Nephron (organoid): ENCODE measurements around the gene CARMIL1.

ENCODE experiments used
- H3K27ac Mint-ChIP-seq, 3 experiments: 2 replicates each; pipeline ENCODE4 v1.8.0; 2020; ENCODE audit warnings: mixed read lengths in 3 of 3, mild to moderate bottlenecking in 2 of 3, moderate library complexity in 1 of 3
- H3K27me3 Mint-ChIP-seq: 2 replicates; pipeline ENCODE4 v1.8.0; 2021; ENCODE audit warnings: low read depth, mild to moderate bottlenecking, moderate library complexity, mixed read lengths
- H3K36me3 Mint-ChIP-seq: 2 replicates; pipeline ENCODE4 v1.8.0; 2020; ENCODE audit warnings: low read depth, mixed read lengths
- H3K4me1 Mint-ChIP-seq: 2 replicates; pipeline ENCODE4 v1.8.0; 2020; ENCODE audit warnings: mixed read lengths
- H3K4me3 Mint-ChIP-seq, 3 experiments: 2 replicates each; pipeline ENCODE4 v1.8.0; 2020; ENCODE audit warnings: mild to moderate bottlenecking in 3 of 3, mixed read lengths in 3 of 3, moderate library complexity in 2 of 3
- H3K9me3 Mint-ChIP-seq: 2 replicates; pipeline ENCODE4 v1.8.0; 2020; ENCODE audit warnings: mixed read lengths
- TF ChIP-seq, protein P1 (sequence below), 3 experiments: fragments of 200-600 bp; sonication (generic); IDR thresholded peaks; one replicate each; pipeline ENCODE4 v1.5.0; 2021; ENCODE audit warnings: antibody characterized with exemption in 3 of 3; ENCODE audit not compliant: unreplicated experiment in 3 of 3

The CARMIL1 gene

GRCh38 chr6:25277857-25278256 is 1.3 kb upstream of the CARMIL1 start:
- H3K27ac Mint-ChIP-seq, result peak overlapping the region; percentile 41 to 85 (median 78)
- TF ChIP-seq, protein P1, sequence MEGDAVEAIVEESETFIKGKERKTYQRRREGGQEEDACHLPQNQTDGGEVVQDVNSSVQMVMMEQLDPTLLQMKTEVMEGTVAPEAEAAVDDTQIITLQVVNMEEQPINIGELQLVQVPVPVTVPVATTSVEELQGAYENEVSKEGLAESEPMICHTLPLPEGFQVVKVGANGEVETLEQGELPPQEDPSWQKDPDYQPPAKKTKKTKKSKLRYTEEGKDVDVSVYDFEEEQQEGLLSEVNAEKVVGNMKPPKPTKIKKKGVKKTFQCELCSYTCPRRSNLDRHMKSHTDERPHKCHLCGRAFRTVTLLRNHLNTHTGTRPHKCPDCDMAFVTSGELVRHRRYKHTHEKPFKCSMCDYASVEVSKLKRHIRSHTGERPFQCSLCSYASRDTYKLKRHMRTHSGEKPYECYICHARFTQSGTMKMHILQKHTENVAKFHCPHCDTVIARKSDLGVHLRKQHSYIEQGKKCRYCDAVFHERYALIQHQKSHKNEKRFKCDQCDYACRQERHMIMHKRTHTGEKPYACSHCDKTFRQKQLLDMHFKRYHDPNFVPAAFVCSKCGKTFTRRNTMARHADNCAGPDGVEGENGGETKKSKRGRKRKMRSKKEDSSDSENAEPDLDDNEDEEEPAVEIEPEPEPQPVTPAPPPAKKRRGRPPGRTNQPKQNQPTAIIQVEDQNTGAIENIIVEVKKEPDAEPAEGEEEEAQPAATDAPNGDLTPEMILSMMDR (IDR thresholded peaks at IDR 0.05; ENCODE audit: unreplicated experiment in 3 of 3), result no peak
- no peaks in the 10 kb centered on the region for H3K9me3 Mint-ChIP-seq
- H3K36me3 Mint-ChIP-seq, result no peaks in the 10 kb centered on the region
- peaks cover 29% of the 10 kb centered on the region for H3K4me1 Mint-ChIP-seq
- H3K27me3 Mint-ChIP-seq, result peaks cover 12% of the 10 kb centered on the region
- peak overlapping the region; percentile 91 to 97 (median 96) for H3K4me3 Mint-ChIP-seq

GRCh38 chr6:25278261-25278913 is 787 bp upstream of the CARMIL1 start:
- H3K36me3 Mint-ChIP-seq, result no peaks in the 10 kb centered on the region
- peaks cover 29% of the 10 kb centered on the region for H3K4me1 Mint-ChIP-seq
- peaks cover 12% of the 10 kb centered on the region for H3K27me3 Mint-ChIP-seq
- no peaks in the 10 kb centered on the region for H3K9me3 Mint-ChIP-seq
- TF ChIP-seq, protein P1 (IDR thresholded peaks at IDR 0.05; ENCODE audit: unreplicated experiment in 3 of 3), result no peak
- H3K4me3 Mint-ChIP-seq, result peak overlapping the region; percentile 91 to 97 (median 96)
- peak overlapping the region; percentile 41 to 93 (median 78) for H3K27ac Mint-ChIP-seq

GRCh38 chr6:25279748-25280343 is 672 bp downstream of the CARMIL1 start:
- no peaks in the 10 kb centered on the region for H3K9me3 Mint-ChIP-seq
- TF ChIP-seq, protein P1 (IDR thresholded peaks at IDR 0.05; ENCODE audit: unreplicated experiment in 3 of 3), result no peak
- H3K27me3 Mint-ChIP-seq, result peaks cover 4% of the 10 kb centered on the region
- peak overlapping the region; percentile 91 to 97 (median 96) for H3K4me3 Mint-ChIP-seq
- peak overlapping the region; percentile 87 to 96 (median 94) for H3K27ac Mint-ChIP-seq
- H3K36me3 Mint-ChIP-seq, result peaks cover under 1% of the 10 kb centered on the region
- H3K4me1 Mint-ChIP-seq, result peaks cover 29% of the 10 kb centered on the region

GRCh38 chr6:25280344-25281074 is 1.3 kb downstream of the CARMIL1 start:
- TF ChIP-seq, protein P1 (IDR thresholded peaks at IDR 0.05; ENCODE audit: unreplicated experiment in 3 of 3), result no peak
- Mint-ChIP-seq H3K27ac (peak overlapping the region; percentile 87 to 96 (median 94)), H3K4me3 (peak overlapping the region; percentile 91 to 97 (median 96)), H3K9me3 (no peaks in the 10 kb centered on the region), H3K27me3 (peaks cover 4% of the 10 kb centered on the region), H3K36me3 (peaks cover 7% of the 10 kb centered on the region), H3K4me1 (peaks cover 29% of the 10 kb centered on the region)

DNA sequence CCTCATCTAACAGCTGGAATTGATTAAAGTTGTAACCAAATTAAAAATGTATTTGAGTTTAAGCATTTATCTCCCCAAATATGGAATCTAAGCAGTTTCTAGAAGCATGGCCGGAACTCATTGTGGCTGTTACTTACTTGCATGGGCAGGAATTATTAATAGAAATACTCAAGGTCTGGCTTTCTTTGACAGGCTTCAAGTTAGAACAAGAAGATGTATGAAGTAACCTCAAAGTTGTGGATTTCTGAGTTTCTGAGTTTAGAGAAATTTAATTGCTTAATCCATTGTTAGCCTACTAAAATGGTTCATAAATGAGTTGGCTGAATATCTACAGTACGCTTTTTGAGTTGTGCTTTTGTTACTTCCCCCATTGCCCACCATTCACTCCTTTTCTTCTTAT is 7.7 kb downstream of the CARMIL1 start:
- Mint-ChIP-seq H3K27me3 (no peaks in the 10 kb centered on the region), H3K36me3 (peaks cover 7% of the 10 kb centered on the region), H3K4me1 (no peaks in the 10 kb centered on the region), H3K9me3 (no peaks in the 10 kb centered on the region), H3K27ac (no peak overlapping the region), H3K4me3 (no peak overlapping the region)
- TF ChIP-seq, protein P1 (IDR thresholded peaks at IDR 0.05; ENCODE audit: unreplicated experiment in 3 of 3), result no peak
